ENCODE measurements around the gene PLAGL1.
"Not testable (repeated sequence)": the region's sequence is repeated elsewhere in the genome, so short reads cannot be mapped to it uniquely, and the experiment has no call there.

Gene PLAGL1

DNA sequence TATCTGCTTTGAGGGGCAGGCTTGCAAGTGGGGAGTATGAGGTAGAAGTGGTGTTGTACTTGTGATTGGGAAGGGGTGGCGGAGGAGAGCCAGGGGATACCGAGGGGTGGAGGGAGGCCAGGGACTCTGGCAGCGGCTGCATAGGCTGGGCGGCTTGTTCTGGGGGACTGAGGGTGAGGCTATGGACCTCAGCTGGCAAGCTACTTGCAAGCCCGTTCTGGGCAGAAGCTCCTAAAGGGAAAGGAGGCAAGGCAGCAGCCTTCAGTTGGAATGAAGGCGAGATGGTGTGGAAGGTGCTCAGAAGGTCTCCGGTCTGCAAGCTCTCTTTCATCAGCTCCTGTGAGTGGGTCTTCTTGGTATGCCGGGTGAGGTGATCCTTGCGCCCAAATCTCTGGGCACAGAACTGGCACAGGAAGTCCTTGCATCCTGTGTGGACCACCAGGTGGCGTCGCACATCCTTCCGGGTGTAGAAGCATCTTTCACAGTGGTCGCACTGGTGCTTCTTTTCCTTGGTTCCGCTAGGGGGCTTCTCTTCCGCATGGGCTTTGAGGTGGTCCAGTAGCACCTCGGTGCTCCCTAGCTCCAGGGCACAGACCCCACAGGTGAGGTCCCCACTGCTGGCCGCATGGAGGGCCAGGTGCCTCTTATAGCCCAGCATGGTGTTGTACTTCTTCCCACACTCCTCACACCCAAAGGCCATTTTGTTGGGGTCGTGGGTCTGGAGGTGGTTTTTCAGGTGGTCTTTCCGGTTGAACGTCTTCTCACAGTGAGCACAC is 66.0 kb downstream of the PLAGL1 start:
- in situ Hi-C loops (cut with HindIII; ENCODE audit: low sequenced_read_pairs): no loop called here

DNA sequence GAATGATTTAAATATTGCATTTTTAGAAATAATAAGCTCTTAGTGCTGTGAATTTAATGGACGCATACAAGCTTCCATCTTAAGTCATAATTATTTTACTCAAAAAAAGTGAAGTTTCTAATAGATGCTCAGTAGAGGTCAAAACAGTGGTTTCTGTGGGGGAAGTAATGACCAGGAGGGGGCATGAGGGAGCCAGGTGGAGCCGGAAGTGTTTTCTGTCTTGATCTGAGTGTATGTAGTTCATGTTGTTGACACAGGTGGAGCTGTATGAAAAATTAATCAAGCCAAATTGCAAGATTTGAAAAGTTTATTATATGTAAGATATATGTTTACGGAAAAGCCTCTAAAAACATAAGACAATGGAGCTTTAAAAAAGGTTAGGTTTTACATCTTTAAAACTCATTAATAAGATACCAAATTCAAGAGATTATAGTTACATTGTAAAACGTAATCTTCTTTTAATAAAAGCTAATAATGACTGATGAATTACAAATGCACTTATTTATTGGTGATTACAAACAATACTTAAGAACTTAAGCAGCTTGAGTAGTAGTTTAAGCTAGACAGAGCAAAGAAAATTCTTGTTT is 68.0 kb downstream of the PLAGL1 start:
- in situ Hi-C loops (cut with HindIII; ENCODE audit: low sequenced_read_pairs): no loop called here

DNA sequence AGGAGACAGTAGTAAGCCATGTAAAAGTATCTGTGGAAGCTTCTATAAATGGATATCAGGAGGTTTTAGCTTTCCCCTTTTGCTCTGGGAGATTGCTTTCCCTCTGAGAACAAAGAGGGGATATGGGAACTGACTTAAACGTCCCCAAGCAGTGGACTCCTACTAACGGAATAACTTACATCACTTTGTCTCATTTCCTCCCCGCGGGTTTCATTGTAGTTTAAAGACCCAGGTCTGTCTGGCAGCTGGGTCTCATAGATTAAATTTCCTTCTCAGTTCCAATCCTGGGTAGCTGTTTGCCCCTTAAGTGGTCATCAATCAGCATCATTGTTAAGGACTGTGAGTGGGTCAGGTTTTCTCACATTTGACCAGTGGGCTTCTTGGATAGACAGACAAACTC is 68.7 kb downstream of the PLAGL1 start:
- in situ Hi-C loops (cut with HindIII; ENCODE audit: low sequenced_read_pairs): no loop called here

DNA sequence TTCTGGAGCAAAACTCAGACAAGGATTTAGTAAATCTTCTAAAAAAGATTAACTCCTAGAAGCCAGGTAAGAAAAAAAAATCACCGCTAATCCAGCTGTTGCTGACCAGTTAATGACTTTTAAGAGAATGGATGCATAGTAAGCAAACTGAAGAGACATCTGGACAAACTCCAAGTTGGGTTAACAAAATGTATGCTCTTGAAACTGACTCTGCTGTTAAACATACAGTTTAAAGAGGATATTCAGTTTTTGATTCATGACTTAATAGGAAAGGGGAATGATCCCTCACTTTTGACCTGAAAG is 70.4 kb downstream of the PLAGL1 start:
- in situ Hi-C loops (cut with HindIII; ENCODE audit: low sequenced_read_pairs): no loop called here

DNA sequence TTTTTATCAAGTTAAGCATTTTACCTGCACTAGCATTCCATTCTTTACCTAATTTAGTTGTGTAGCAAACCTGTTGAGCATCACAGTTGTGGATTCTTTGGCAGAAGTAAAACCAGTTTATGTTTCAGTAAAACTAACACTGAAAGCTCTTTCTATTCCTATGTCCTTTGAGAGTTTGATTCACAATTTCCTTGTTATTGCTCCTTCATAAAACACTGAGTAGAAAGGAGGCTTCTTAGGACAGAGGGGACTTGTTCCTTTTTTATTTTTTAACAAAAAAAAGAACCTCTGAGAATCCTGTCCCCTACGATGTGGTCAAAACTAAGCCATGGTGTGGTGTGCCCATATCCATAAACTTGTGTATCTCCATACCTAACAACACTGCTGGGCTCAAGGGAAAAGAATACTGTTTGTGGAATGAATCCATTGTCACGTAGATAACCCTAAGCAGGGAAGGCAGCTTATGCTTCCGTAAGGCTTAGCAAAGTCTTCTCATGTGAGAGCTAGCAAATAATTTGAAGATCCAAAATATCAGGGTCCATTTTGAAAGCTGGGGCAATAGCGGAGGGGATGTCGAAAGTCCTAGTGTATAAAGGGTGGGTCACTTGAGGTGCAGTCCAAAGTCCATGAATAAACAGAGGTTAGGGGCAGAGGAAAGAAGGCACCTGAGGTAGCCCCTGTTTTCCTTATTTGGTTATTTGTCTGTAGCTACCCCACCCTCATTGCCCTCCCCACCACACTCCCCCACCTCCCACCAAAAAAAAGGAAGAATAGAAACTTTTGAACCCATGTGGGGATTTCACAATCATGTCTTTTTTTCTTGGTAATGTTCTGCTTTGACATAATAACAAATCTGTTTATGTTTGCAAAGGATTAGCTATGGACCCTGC is 71.0 kb downstream of the PLAGL1 start:
- in situ Hi-C loops (cut with HindIII; ENCODE audit: low sequenced_read_pairs): no loop called here

DNA sequence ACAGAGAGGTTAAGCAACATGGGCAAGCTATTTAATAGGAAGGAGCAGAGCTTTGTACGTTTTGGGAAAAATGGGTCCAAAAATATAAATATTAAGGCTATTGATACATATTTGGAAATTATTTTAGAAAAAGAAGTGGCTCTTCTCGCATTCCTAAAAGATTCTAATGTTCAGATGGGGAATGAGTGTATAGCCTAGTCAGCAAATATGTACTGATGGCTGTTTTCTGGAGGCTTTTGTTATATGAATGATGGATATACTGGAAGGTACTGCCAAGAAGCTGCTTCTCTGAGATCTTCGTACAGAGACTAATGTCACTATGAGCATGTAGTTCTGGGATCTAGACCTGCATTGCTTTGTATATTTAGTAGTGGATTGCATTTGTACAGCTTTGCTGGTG is 71.7 kb downstream of the PLAGL1 start:
- in situ Hi-C loops (cut with HindIII; ENCODE audit: low sequenced_read_pairs): no loop called here

DNA sequence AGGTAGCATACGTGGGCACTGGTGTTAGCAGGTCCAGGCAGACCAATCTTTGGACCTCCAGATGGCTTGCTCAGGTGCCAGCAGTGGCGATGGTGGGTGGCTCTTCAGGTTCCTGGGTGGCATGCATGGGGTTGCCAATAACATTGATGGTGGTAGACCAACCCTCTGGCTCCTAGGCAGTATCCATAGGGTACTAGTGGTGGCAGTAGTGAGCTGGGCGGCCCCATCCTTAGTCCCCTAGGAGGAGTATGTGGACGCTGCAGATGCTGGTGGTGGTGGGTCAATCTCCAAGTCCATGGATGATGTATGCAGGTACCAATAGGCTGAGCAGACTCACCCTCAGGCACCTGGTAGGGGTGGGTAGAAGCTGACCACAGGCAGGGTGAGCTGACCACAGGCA is 73.2 kb downstream of the PLAGL1 start:
- in situ Hi-C loops (cut with HindIII; ENCODE audit: low sequenced_read_pairs): no loop called here

DNA sequence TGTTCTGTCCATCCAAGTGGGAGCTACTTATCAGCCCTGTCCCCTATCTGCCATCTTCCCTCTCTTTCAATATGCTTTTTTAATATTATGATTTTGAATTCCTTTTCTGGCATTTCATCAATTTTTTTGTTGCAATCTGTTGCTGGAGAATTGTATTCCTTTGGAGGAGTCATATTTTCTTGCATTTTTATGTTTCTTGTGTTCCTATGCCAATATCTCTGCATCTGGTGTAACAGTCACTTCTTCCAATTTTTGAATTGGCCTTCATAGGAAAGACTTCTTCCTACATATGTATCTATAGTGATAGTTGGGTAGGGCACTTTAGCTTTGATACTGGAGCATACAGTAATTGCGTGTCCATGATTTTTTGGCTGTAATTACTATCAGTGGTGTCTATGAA is 73.7 kb downstream of the PLAGL1 start:
- in situ Hi-C loops (cut with HindIII; ENCODE audit: low sequenced_read_pairs): no loop called here

DNA sequence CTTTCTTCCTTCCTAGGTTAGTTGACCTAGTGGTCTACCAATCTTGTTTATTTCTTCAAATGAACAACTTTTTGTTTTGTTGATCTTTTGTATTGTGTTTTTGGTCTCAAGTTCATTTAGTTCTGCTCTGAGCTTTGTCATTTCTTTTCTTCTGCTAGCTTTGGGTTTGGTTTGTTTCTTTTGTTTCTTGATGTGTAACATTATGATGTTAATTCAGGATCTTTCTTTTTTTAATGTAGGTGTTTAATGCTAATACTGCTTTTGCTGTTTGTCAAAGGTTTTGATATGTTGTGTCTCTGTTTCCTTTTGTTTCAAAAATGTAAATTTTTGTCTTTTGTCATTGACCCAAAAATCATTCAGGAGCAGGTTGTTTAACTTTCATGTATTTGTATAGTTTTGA is 78.1 kb downstream of the PLAGL1 start:
- in situ Hi-C loops (cut with HindIII; ENCODE audit: low sequenced_read_pairs): no loop called here

DNA sequence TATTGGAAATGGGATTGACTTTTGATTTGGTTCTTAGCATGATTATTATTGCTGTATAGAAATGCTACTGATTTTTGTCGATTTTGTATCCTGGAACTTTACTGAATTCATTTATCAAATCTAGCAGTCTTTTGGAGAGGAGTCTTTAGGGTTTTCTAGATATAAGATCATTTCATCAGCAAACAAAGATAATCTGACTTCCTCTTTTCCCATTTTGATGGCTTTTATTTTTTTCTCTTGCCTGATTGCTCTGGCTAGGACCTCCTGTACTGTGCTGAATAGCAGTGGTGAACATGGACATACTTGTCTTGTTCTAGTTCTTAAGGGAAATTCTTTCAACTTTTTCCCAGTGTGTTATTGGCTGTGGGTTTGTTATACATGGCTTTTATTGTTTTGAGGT is 79.2 kb downstream of the PLAGL1 start:
- in situ Hi-C loops (cut with HindIII; ENCODE audit: low sequenced_read_pairs): no loop called here

DNA sequence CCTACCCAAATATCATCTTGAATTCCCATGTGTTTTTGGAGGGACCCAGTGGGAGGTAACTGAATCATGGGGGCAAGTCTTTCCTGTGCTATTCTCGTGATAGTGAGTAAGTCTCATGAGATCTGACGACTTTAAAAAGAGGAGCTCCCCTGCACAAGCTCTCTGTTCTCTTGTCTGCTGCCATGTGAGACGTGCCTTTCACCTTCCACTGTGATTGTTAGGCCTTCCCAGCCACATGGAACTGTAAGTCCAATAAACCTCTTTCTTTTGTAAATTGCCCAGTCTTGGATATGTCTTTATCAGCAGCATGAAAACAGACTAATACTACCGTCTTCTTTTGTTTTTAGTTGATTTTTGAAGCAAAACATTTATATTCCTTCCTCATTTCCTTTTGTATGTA is 91.0 kb downstream of the PLAGL1 start:
- in situ Hi-C loops (cut with HindIII; ENCODE audit: low sequenced_read_pairs): not testable (repeated sequence)

DNA sequence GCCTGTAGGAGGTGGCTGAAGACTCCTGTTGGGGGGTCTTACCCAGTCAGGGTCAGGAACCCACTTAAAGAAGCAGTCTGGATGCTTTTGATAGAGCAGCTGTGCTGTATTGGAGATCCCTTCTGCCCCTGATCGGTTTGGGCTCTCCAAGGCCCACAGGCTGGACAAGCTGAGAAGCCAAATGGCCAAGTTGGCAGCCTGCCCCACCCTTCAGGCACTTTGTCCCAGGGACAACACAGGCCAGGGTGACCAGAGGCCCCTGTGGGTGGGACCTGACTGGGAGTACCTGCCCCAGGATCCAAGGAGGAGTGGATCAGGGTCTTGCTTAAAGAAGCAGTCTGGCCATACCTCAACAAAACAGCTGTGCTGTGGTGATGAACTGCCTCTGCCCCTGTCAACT is 95.4 kb downstream of the PLAGL1 start:
- in situ Hi-C loops (cut with HindIII; ENCODE audit: low sequenced_read_pairs): no loop called here

DNA sequence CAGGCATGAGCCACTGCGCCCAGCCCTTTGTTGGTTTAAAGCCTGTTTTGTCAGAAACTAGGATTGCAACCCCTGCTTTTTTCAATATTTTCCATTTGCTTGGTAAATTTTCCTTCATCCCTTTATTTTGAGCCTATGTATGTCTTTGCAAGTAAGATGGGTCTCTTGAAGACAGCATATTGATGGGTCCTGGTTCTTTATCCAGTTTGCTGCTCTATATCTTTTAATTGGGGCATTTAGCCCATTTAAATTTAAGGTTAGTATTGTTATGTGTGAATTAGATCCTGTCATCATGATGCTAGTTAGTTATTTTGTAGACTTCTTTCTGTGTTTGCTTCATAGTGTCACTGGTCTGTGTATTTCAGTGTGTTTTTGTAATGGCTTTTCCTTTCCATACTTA is 97.0 kb downstream of the PLAGL1 start:
- in situ Hi-C loops (cut with HindIII; ENCODE audit: low sequenced_read_pairs): no loop called here

DNA sequence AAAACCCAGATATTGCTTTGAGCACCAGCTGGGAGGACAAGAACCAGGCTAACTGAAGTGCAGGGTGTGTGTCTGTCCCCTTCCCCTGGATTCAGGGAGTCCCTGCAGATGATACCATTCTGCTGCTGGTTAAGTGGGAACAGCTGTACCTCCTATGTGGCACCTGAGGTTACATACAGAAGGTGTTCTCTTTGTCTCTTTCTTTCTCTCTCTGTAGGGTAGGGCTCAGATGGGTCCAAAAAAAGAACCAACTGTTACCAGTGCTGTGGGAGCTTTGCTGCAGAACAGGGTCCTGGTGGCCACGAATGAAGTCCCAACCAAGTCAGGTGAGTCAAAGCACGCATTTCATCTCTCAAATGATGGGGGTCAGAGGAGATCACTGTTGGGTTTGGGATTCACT is 105.2 kb downstream of the PLAGL1 start:
- in situ Hi-C loops (cut with HindIII; ENCODE audit: low sequenced_read_pairs): no loop called here

DNA sequence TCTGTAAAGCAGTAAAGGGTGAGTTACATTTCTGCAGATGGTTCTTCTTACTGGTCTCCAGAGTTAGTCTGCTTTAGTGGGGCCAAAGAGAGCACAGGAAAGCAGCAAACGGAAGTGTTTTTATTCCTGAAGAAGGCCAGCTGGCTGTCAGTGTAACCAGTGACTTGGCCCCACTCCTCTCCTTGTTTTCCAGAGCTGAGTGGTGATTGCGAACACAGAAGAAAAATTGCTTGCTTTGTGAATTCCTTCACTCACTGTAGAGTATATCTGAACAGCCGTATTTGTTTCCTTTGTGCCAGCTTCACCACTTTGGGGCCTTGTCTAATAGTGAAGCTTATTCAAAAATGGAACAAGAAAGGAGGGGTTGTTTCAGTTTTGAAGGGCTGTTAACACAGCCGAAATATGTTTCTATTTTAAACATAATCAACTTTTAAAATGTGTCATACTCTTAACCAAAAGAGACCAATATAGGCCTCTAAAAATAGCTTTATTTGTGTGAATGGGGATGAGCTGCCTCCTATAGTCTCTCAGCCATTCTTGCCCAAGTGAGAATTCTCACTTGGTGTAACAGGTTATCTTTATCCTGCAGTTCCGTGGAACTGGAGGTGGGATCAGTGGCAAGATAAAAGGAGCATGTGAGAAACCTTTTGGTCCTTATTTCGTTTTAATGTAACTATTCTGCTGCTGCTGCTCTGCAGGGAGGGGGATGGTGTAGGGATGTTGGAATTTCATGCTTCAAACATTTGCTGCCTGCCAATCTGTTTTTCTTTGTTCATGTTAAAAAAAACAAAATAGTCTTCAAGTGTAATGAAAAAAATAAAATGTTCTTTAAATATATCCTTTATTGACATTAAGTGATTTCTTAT is 105.9 kb downstream of the PLAGL1 start:
- in situ Hi-C loops (cut with HindIII; ENCODE audit: low sequenced_read_pairs): no loop called here

DNA sequence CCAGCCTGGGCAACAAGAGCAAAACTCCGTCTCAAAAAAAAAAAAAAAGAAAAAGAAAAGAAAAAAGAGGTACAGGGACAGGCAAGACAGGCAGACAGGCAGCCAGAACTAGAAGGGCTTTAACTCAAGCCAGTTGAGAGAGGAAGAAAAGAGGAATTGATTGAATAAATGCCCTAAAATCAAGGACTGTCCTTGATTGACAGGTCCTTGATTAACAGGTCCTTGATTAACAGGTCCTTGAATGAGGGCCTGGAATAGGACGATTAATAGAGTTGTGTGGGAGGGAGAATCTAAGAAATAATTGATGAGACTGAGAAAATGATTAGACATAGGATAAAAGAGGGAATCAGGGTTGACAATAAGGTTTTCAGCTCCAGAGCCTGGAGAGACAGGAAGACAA is 107.7 kb downstream of the PLAGL1 start:
- in situ Hi-C loops (cut with HindIII; ENCODE audit: low sequenced_read_pairs): no loop called here

DNA sequence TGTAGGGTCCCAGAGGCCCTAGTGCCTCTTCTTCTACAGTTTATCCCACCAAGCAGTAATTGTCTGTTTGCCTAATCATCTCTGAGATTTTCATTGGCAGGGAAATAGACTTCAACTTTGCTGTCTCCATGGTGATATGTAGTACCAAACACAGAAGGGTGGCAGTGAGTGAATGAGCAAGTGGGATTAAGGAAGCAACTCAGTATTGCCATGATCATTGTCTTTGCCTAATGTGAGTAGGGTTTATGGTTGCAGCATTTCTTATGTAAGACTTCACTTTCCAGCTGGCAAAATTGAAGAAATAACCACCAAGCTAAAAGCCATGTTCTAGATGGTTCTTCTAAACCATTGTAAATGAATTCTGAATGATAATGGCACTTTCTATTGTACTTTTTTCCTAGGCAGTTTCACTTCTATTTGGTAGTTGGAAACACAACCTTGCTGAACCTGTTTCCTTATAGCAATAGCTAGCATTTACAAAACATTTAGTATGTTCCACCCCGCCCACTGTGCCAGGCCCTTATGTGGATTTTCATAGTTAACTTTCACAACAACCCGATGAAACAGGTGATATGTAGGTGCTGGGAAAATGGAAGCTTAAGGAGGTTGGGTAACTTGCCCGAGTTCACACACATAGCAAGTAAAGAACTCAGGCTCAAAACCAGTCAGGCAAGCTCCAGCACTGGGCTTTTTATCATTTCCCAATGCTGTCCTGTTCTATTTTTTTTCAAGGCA is 111.8 kb downstream of the PLAGL1 start:
- in situ Hi-C loops (cut with HindIII; ENCODE audit: low sequenced_read_pairs): loop anchor here (10.0 kb wide), 1 partner anchor 369 kb away; no protein-coding TSS in a partner anchor

DNA sequence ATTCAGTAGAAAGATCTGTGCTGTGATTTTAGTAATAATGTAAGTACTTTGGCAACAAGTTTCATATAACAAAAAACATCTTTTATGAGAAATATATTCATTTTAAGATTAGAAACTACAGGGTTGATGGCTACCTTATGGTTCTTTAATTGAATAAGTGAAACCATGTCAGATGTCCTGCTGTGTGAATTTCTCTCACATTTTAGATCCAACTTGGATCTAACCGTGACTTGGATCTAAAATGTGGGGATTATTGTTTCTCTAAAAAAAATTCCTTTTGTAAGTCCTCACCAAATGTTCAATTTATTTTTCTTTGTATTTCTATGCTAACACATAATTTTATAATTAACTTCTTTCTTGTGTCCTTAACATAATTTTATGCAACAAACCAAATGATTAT is 113.4 kb downstream of the PLAGL1 start:
- in situ Hi-C loops (cut with HindIII; ENCODE audit: low sequenced_read_pairs): loop anchor here (10.0 kb wide), 1 partner anchor 370 kb away; no protein-coding TSS in a partner anchor
